GM12801 (cell line): ENCODE measurements around the gene PELI3.

ENCODE experiments used
- CTCF ChIP-seq: IDR thresholded peaks from one replicate; pipeline ENCODE4 v1.5.1; 2011; ENCODE audit warnings: control low read depth; ENCODE audit not compliant: insufficient read length; ENCODE audit errors: extremely low read depth

PELI3 gene

GRCh38 chr11:66475349-66476172 lies 8.9 kb downstream of the PELI3 start:
- TF ChIP-seq CTCF: no peak

GRCh38 chr11:66476173-66476840 lies 9.6 kb downstream of the PELI3 start:
- no peak for TF ChIP-seq CTCF

GRCh38 chr11:66476841-66477251 lies 10.1 kb downstream of the PELI3 start:
- TF ChIP-seq CTCF: no peak

- TF ChIP-seq CTCF: no peak
Observed at GRCh38 chr11:66477263-66478201, 10.8 kb downstream of the PELI3 start.

- peak; percentile 80 for TF ChIP-seq CTCF
Observed at GRCh38 chr11:66478729-66479393, 12.2 kb downstream of the PELI3 start.

- TF ChIP-seq CTCF: no peak
Observed at GRCh38 chr11:66479394-66480116, 12.8 kb downstream of the PELI3 start.
